Right lobe of liver (tissue), 6 donors: ENCODE measurements around the gene CALY. TPM values are rescaled to one million over a fixed set of nuclear protein-coding genes. Genes with fewer than 3 reads are reported as not detected.
A peak's percentile ranks its signal among the peaks of the same experiment; 100 is the strongest.

Experiments used
- ATAC-seq, 4 donors: fragments of 200-7000 bp; cut with Tn5 transposase; one replicate each; pipeline ENCODE4 v1.9.1; 2020; ENCODE audit warnings: mild to moderate bottlenecking in 4 of 4, moderate library complexity in 4 of 4
- DNase-seq, 3 donors: peaks; one replicate each; pipeline ENCODE4 v3.0.0-alpha.2; 2020
- H3K27ac ChIP-seq, 3 donors: fragments of 200-600 bp; one replicate each; pipeline ENCODE4 v1.8.0; 2022
- H3K27me3 ChIP-seq, 2 donors: fragments of 200-600 bp; one replicate each; pipeline ENCODE4 v1.8.0; 2022
- H3K36me3 ChIP-seq, 4 donors: fragments of 200-600 bp; sonication (generic) in 1 of 4; one replicate each; pipeline versions ENCODE4 v1.5.1 to v1.8.0; 2017 to 2022; ENCODE audit warnings: control low read depth in 1 of 4
- H3K4me1 ChIP-seq, 4 donors: fragments of 200-600 bp; sonication (generic) in 1 of 4; one replicate each; pipeline versions ENCODE4 v1.5.1 to v1.8.0; 2017 to 2022; ENCODE audit warnings: control low read depth in 1 of 4
- H3K4me3 ChIP-seq, 3 donors: fragments of 200-600 bp; one replicate each; pipeline ENCODE4 v1.8.0; 2022
- H3K9me3 ChIP-seq, 4 donors: fragments of 200-600 bp; sonication (generic) in 1 of 4; one replicate each; pipeline versions ENCODE4 v1.5.1 to v1.8.0; 2017 to 2022; ENCODE audit warnings: control low read depth in 1 of 4
- POLR2A ChIP-seq: fragments of 450-650 bp; IDR thresholded peaks from one replicate; pipeline ENCODE4 v1.6.1; 2017; ENCODE audit warnings: antibody characterized with exemption, mild to moderate bottlenecking
- WGBS: methylation state at CpG from one replicate; pipeline ENCODE4 v1.1.6; 2018; ENCODE audit warnings: low coverage, low lambda C conversion rate; ENCODE audit not compliant: insufficient coverage; ENCODE audit errors: missing lambda C conversion rate; 5-methylcytosine and 5-hydroxymethylcytosine counted together
- intact Hi-C, 2 donors: fragments of 100-400 bp; cut with DNase I; formaldehyde crosslinking; loops; one replicate each; pipeline versions ENCODE4 v1.11.2 to v1.14.1; 2022
- total RNA-seq, 6 experiments: library from RNA; depleted of rRNA in 2 of 6; stranded (reverse); fragments of >200 nt in 2 of 6; fragmentation: NEBNext Ultra II Directional in 3 of 6; extraction: Animal tissue kit (Norgen Biotek cat#: 25700) in 3 of 6; gene quantifications; one replicate each; pipeline versions ENCODE4 v1.1.0 to v1.2.4, GENCODE V29; 2016 to 2023
- TF ChIP-seq, protein P1 (sequence below), 4 donors: fragments of 200-600 bp in 3 of 4; fragments of 450-650 bp in 1 of 4; IDR thresholded peaks; one replicate each; pipeline versions ENCODE4 v1.5.1 to v1.8.0; 2016 to 2022; ENCODE audit warnings: antibody characterized with exemption in 4 of 4, mild to moderate bottlenecking in 2 of 4
- donor health status: DM: no; HTN: yes; CAD: no.
- donor health status: DM: no; HTN: no; CAD: no.
- donor health status: DM: no; HTN: no; CAD: no.
- donor health status: DM: no; HTN: yes; CAD: no.
- donor health status: DM: no; HTN: yes; CAD: no.

Gene CALY
- total RNA-seq, 6 experiments from 2014 or later = not detected

DNA sequence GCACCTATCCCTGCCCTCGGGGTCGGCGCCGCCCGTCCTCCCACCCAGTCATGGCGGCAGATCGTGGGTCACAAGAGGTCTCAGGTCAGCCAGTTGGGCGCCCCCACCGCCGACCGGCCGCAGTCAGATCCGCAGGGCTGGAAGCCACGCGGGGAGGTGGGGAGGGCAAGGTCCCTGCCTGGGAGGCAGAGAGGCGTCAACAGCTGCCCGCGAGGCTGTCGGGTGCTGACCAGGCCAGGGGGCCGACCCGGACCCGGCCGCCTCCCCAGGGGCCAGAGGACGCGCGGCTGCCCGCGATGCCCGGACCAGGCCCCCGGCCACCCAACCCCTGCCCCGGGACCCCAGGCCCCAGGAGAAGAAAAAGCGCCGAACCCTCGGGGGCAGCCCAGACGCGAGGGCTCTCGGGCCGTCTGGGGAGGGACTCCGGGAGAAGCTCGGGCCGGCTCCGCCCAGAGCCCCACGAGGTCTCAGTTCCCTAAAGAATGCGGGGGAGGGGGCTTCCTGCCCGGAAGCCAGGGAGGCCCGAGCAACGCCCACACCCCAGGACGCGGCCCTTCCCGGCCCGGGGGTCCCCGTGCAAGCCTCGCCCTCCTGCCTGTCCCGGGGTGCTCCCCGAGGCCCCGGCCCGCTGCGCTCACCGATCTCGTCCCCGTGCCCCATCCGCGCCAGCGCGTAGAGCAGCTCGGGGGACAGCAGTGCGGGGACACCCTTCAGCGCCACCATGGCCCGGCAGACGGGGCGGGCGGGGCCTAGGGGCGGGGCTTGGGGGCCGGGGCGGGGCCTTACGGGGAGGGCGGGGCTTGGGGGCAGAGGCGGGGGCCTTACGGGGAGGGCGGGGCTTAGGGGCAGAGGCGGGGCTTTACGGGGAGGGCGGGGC is 20.8 kb upstream of the CALY start, which contains the start of gene FUOM:
Gene FUOM (minus strand): TSS at position 735 of the 877 bp plus-strand sequence. CDS start 12 bp downstream, at position 723.
- H3K36me3 ChIP-seq = peaks cover 0 to 8% (median 4%) of the 10 kb centered on the region in 4 donors

DNA sequence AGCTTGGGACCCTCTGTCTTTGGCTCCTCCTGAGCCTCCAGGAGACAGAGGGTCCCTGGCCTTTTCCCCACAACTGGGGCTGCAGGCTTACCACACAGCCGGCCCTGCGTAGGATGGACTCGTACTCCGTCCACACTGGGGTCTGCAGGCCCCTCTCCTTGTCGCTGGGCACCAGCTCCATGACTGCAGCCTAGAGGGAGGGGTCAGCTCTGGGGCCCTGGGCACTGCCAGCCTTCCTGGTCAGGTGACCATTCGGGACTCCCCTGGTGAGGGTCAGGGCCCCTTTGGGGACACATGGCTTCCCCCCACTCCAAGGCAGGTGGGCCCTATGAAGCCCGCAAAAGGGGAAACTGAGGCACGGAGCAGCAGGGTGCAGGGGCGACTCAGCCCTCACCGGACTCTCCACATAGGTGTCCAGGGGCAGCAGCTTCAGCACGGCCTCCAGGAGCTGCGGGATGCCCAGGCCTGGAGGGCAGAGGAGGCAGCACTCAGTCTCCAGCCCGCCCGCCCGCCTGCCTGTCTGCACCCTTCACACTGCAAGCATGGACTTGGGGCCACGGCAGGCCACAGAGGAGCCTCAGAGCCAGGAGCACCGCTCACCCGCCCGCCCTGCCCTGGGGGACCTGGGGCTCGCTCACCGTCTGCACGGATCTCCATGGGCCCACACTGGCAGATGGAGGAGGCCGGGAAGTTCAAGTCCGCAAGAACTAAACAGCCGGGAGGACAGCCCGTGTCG is 20.0 kb upstream of the CALY start:
- TF ChIP-seq, protein P1, sequence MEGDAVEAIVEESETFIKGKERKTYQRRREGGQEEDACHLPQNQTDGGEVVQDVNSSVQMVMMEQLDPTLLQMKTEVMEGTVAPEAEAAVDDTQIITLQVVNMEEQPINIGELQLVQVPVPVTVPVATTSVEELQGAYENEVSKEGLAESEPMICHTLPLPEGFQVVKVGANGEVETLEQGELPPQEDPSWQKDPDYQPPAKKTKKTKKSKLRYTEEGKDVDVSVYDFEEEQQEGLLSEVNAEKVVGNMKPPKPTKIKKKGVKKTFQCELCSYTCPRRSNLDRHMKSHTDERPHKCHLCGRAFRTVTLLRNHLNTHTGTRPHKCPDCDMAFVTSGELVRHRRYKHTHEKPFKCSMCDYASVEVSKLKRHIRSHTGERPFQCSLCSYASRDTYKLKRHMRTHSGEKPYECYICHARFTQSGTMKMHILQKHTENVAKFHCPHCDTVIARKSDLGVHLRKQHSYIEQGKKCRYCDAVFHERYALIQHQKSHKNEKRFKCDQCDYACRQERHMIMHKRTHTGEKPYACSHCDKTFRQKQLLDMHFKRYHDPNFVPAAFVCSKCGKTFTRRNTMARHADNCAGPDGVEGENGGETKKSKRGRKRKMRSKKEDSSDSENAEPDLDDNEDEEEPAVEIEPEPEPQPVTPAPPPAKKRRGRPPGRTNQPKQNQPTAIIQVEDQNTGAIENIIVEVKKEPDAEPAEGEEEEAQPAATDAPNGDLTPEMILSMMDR (IDR thresholded peaks at IDR 0.05) = no peak
- TF ChIP-seq POLR2A = no peak
- Histone ChIP-seq H3K27ac (peak overlapping the region; percentile 57 to 82 (median 68)), H3K4me3 (peak overlapping the region; percentile 72 to 94 (median 79)), H3K27me3 (no peaks in the 10 kb centered on the region), H3K36me3 (peaks cover 0 to 4% (median 0%) of the 10 kb centered on the region in 4 donors), H3K4me1 (peaks cover 0 to 81% (median 37%) of the 10 kb centered on the region in 4 donors), H3K9me3 (no peaks in the 10 kb centered on the region)
- DNase-seq (no peak), ATAC-seq (no peak)
- intact Hi-C loops = no loop called here
- 7% methylated on average over 9 of the region's 27 CpGs for WGBS

More for the DNA sequence above, 20.8 kb upstream of the CALY start, which contains the start of gene FUOM:
- H3K27ac ChIP-seq = peak within 1 kb of the TSS; percentile 65 to 85 (median 71)
- intact Hi-C loops = no loop called here
- TF ChIP-seq, protein P1 (IDR thresholded peaks at IDR 0.05) = peak in 1 of 4 donors; percentile 21
- TF ChIP-seq POLR2A = no peak
- peak within 1 kb of the TSS; percentile 72 to 94 (median 79) for H3K4me3 ChIP-seq
- WGBS = 5% methylated on average over 7 of the region's 83 CpGs
- H3K27me3 ChIP-seq = no peaks in the 10 kb centered on the region
- H3K4me1 ChIP-seq = peaks cover 0 to 73% (median 33%) of the 10 kb centered on the region in 4 donors
- ATAC-seq (peak; percentile 45 to 66 (median 59)), DNase-seq (peak; percentile 79 to 89 (median 83))
- H3K9me3 ChIP-seq = no peaks in the 10 kb centered on the region

DNA sequence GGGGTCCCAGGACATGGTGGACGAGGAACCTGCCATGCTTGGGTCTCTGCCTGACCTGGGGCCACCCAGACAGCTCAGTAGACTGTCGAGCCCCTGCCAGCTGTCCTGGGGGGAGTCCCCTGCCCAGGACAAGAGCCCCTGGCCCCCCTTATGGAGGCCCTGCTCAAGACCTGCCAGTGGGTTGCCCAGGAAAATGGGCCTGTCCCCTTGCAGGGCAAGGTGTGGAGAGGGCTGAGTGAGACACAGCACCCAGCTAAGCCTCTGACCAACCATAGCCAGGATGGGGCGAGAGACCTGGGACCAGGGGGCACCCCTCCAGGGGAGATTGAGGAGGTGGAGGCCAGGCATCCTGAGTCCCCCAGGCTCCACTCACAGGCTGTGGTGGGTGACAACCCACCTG is 19.3 kb upstream of the CALY start:
- H3K9me3 ChIP-seq = no peaks in the 10 kb centered on the region
- ATAC-seq (no peak), DNase-seq (no peak)
- H3K36me3 ChIP-seq = peaks cover 0 to 4% (median 0%) of the 10 kb centered on the region in 4 donors
- peak overlapping the region in 1 of 3 donors; percentile 82 for H3K27ac ChIP-seq
- H3K27me3 ChIP-seq = no peaks in the 10 kb centered on the region
- intact Hi-C loops = no loop called here
- peaks cover 0 to 87% (median 40%) of the 10 kb centered on the region in 4 donors for H3K4me1 ChIP-seq
- 100% methylated on average over 1 of the region's 3 CpGs for WGBS
- no peak for TF ChIP-seq POLR2A
- TF ChIP-seq, protein P1 (IDR thresholded peaks at IDR 0.05) = no peak
- peak overlapping the region in 1 of 3 donors; percentile 94 for H3K4me3 ChIP-seq

DNA sequence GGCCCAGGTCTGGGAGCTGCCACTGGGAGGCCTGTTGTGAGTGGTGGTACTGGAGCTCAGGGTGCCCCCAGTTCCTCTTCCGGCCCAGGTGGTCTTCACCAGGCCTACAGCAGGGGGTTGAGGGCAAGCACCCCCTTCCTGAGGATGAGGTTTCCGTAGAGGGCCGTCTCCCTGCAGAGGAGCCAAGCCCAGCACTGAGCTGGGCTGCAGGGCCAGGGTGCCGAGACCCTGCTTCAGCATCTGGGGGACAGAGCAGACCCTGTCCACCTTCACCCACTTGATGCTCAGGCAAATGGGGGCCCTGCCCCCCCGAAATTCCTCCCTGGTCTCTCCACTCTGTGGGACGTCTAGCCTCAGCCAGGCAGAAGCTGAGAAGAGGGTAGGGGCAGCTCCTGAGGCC is 18.6 kb upstream of the CALY start:
- Histone ChIP-seq H3K27ac (peak overlapping the region in 1 of 3 donors; percentile 9), H3K27me3 (no peaks in the 10 kb centered on the region), H3K4me1 (peaks cover 0 to 86% (median 40%) of the 10 kb centered on the region in 4 donors), H3K9me3 (no peaks in the 10 kb centered on the region), H3K36me3 (peaks cover 0 to 4% (median 0%) of the 10 kb centered on the region in 4 donors), H3K4me3 (no peak overlapping the region)
- ATAC-seq (no peak), DNase-seq (no peak)
- intact Hi-C loops = no loop called here
- WGBS = 55% methylated on average over 1 of the region's 6 CpGs
- TF ChIP-seq POLR2A = no peak
- TF ChIP-seq, protein P1 (IDR thresholded peaks at IDR 0.05) = no peak
